Activated CD4-positive, alpha-beta T cell treated with anti-CD3 and anti-CD28 coated beads, Interleukin-2, amount 10 ng/mL, durations not matched to agents 24 days and 14 days (primary cell): ENCODE measurements around the gene RBMS3. TPM values are rescaled to one million over a fixed set of nuclear protein-coding genes. Genes with fewer than 3 reads are reported as not detected.
A peak's percentile ranks its signal among the peaks of the same experiment; 100 is the strongest.

Experiments used
- DNase-seq: peaks from one replicate; pipeline ENCODE4 v3.0.0; 2022
- H3K27ac Mint-ChIP-seq: one replicate; pipeline ENCODE4 v1.8.0; 2022; ENCODE audit warnings: mild to moderate bottlenecking, mixed read lengths
- H3K27me3 Mint-ChIP-seq: one replicate; pipeline ENCODE4 v1.8.0; 2022; ENCODE audit warnings: mixed read lengths
- H3K36me3 Mint-ChIP-seq: one replicate; pipeline ENCODE4 v1.8.0; 2022; ENCODE audit warnings: low read depth, mild to moderate bottlenecking, mixed read lengths
- H3K4me1 Mint-ChIP-seq: one replicate; pipeline ENCODE4 v1.8.0; 2021; ENCODE audit warnings: mixed read lengths
- H3K4me3 Mint-ChIP-seq: one replicate; pipeline ENCODE4 v1.8.0; 2022; ENCODE audit warnings: mild to moderate bottlenecking, moderate library complexity, mixed read lengths
- H3K9me3 Mint-ChIP-seq: one replicate; pipeline ENCODE4 v1.8.0; 2021; ENCODE audit warnings: mixed read lengths
- intact Hi-C: fragments of 100-400 bp; cut with micrococcal nuclease; formaldehyde crosslinking; loops from one replicate; pipeline ENCODE4 v1.15.1; 2023
- total RNA-seq: library from RNA; stranded (reverse); gene quantifications from 2 replicates; pipeline ENCODE4 v1.2.3, GENCODE V29; 2022

The RBMS3 gene
- total RNA-seq, 1 donor from 2014 or later = 4.3 TPM

- H3K36me3 Mint-ChIP-seq = no peaks in the 10 kb centered on the region
- H3K27me3 Mint-ChIP-seq = no peaks in the 10 kb centered on the region
- H3K4me1 Mint-ChIP-seq = peaks cover 7% of the 10 kb centered on the region
- H3K9me3 Mint-ChIP-seq = no peaks in the 10 kb centered on the region
- no peak overlapping the region for H3K4me3 Mint-ChIP-seq
- H3K27ac Mint-ChIP-seq = no peak overlapping the region
- no peak for DNase-seq
- intact Hi-C loops = no loop called here
These were observed 19.8 kb upstream of the RBMS3 start for GRCh38 chr3:29261119-29261518.

GRCh38 chr3:29263476-29263875 is 17.4 kb upstream of the RBMS3 start:
- Mint-ChIP-seq H3K4me1 (peaks cover 2% of the 10 kb centered on the region), H3K9me3 (no peaks in the 10 kb centered on the region), H3K36me3 (no peaks in the 10 kb centered on the region), H3K4me3 (no peak overlapping the region), H3K27ac (no peak overlapping the region), H3K27me3 (no peaks in the 10 kb centered on the region)
- DNase-seq = no peak
- intact Hi-C loops = no loop called here

- no peak for DNase-seq
- Mint-ChIP-seq H3K4me1 (no peaks in the 10 kb centered on the region), H3K9me3 (no peaks in the 10 kb centered on the region), H3K36me3 (no peaks in the 10 kb centered on the region), H3K27ac (no peak overlapping the region), H3K4me3 (no peak overlapping the region), H3K27me3 (no peaks in the 10 kb centered on the region)
- intact Hi-C loops = no loop called here
These were observed 15.3 kb upstream of the RBMS3 start for GRCh38 chr3:29265509-29266072.

GRCh38 chr3:29267226-29267625 is 13.6 kb upstream of the RBMS3 start:
- Mint-ChIP-seq H3K27ac (no peak overlapping the region), H3K4me3 (no peak overlapping the region), H3K9me3 (no peaks in the 10 kb centered on the region), H3K36me3 (no peaks in the 10 kb centered on the region), H3K4me1 (no peaks in the 10 kb centered on the region), H3K27me3 (no peaks in the 10 kb centered on the region)
- intact Hi-C loops = no loop called here
- no peak for DNase-seq

GRCh38 chr3:29268651-29269050 is 12.2 kb upstream of the RBMS3 start:
- no peak for DNase-seq
- Mint-ChIP-seq H3K9me3 (peaks cover 3% of the 10 kb centered on the region), H3K36me3 (no peaks in the 10 kb centered on the region), H3K4me3 (no peak overlapping the region), H3K27me3 (no peaks in the 10 kb centered on the region), H3K4me1 (no peaks in the 10 kb centered on the region), H3K27ac (no peak overlapping the region)
- intact Hi-C loops = no loop called here

GRCh38 chr3:29270752-29271151 is 10.1 kb upstream of the RBMS3 start:
- Mint-ChIP-seq H3K36me3 (no peaks in the 10 kb centered on the region), H3K4me1 (peaks cover 6% of the 10 kb centered on the region), H3K27ac (no peak overlapping the region), H3K27me3 (no peaks in the 10 kb centered on the region), H3K9me3 (peaks cover 5% of the 10 kb centered on the region), H3K4me3 (no peak overlapping the region)
- DNase-seq = no peak
- intact Hi-C loops = no loop called here

- no peak overlapping the region for H3K4me3 Mint-ChIP-seq
- H3K4me1 Mint-ChIP-seq = peaks cover 6% of the 10 kb centered on the region
These were observed 9.4 kb upstream of the RBMS3 start for GRCh38 chr3:29271475-29271874.

GRCh38 chr3:29274667-29275066 is 6.2 kb upstream of the RBMS3 start:
- intact Hi-C loops = no loop called here
- Mint-ChIP-seq H3K9me3 (peaks cover 5% of the 10 kb centered on the region), H3K27ac (peak overlapping the region; percentile 61), H3K4me3 (peak overlapping the region; percentile 3), H3K27me3 (no peaks in the 10 kb centered on the region), H3K36me3 (no peaks in the 10 kb centered on the region), H3K4me1 (peaks cover 6% of the 10 kb centered on the region)
- no peak for DNase-seq

More at GRCh38 chr3:29271475-29271874, 9.4 kb upstream of the RBMS3 start:
- DNase-seq = no peak
- no peak overlapping the region for H3K27ac Mint-ChIP-seq
- no peaks in the 10 kb centered on the region for H3K36me3 Mint-ChIP-seq
- intact Hi-C loops = no loop called here
- H3K27me3 Mint-ChIP-seq = no peaks in the 10 kb centered on the region
- peaks cover 5% of the 10 kb centered on the region for H3K9me3 Mint-ChIP-seq

- Mint-ChIP-seq H3K4me3 (no peak overlapping the region), H3K36me3 (no peaks in the 10 kb centered on the region)
- intact Hi-C loops = no loop called here
These were observed 5.6 kb upstream of the RBMS3 start for GRCh38 chr3:29275309-29275708.

GRCh38 chr3:29277249-29277648 is 3.6 kb upstream of the RBMS3 start:
- Mint-ChIP-seq H3K4me1 (peaks cover 19% of the 10 kb centered on the region), H3K9me3 (peaks cover 5% of the 10 kb centered on the region), H3K4me3 (no peak overlapping the region), H3K36me3 (no peaks in the 10 kb centered on the region), H3K27me3 (peaks cover 5% of the 10 kb centered on the region), H3K27ac (no peak overlapping the region)
- intact Hi-C loops = no loop called here
- no peak for DNase-seq

More at GRCh38 chr3:29275309-29275708, 5.6 kb upstream of the RBMS3 start:
- DNase-seq = no peak
- peaks cover 6% of the 10 kb centered on the region for H3K4me1 Mint-ChIP-seq
- no peak overlapping the region for H3K27ac Mint-ChIP-seq
- peaks cover 5% of the 10 kb centered on the region for H3K9me3 Mint-ChIP-seq
- H3K27me3 Mint-ChIP-seq = peaks cover 2% of the 10 kb centered on the region

GRCh38 chr3:29279286-29279685 is 1.6 kb upstream of the RBMS3 start:
- no peak for DNase-seq
- Mint-ChIP-seq H3K4me1 (peaks cover 32% of the 10 kb centered on the region), H3K27ac (no peak overlapping the region), H3K27me3 (peaks cover 5% of the 10 kb centered on the region), H3K36me3 (no peaks in the 10 kb centered on the region), H3K4me3 (no peak overlapping the region), H3K9me3 (no peaks in the 10 kb centered on the region)
- intact Hi-C loops = no loop called here

- H3K4me3 Mint-ChIP-seq = no peak overlapping the region
These were observed 1.1 kb upstream of the RBMS3 start for GRCh38 chr3:29279806-29280205.

GRCh38 chr3:29281094-29281343 is 148 bp downstream of the RBMS3 start:
- Mint-ChIP-seq H3K27me3 (peaks cover 5% of the 10 kb centered on the region), H3K4me3 (peak overlapping the region; percentile 85), H3K27ac (peak overlapping the region; percentile 78), H3K4me1 (peaks cover 31% of the 10 kb centered on the region), H3K36me3 (no peaks in the 10 kb centered on the region), H3K9me3 (no peaks in the 10 kb centered on the region)
- no peak for DNase-seq
- intact Hi-C loops = loop anchor here (5.0 kb wide), 3 partner anchors 189 to 439 kb away; no protein-coding TSS in a partner anchor

More at GRCh38 chr3:29279806-29280205, 1.1 kb upstream of the RBMS3 start:
- no peak for DNase-seq
- Mint-ChIP-seq H3K9me3 (no peaks in the 10 kb centered on the region), H3K4me1 (peaks cover 28% of the 10 kb centered on the region), H3K36me3 (no peaks in the 10 kb centered on the region), H3K27me3 (peaks cover 5% of the 10 kb centered on the region), H3K27ac (no peak overlapping the region)
- intact Hi-C loops = loop anchor here (5.0 kb wide), 3 partner anchors 188 to 438 kb away; no protein-coding TSS in a partner anchor

- peak overlapping the region; percentile 85 for H3K4me3 Mint-ChIP-seq
- peaks cover 31% of the 10 kb centered on the region for H3K4me1 Mint-ChIP-seq
- no peaks in the 10 kb centered on the region for H3K36me3 Mint-ChIP-seq
- H3K27ac Mint-ChIP-seq = peak overlapping the region; percentile 78
- no peaks in the 10 kb centered on the region for H3K9me3 Mint-ChIP-seq
- DNase-seq = peak; percentile 63
- H3K27me3 Mint-ChIP-seq = peaks cover 5% of the 10 kb centered on the region
- intact Hi-C loops = loop anchor here (1.0 to 5.0 kb wide), 8 partner anchors 25 to 439 kb away; no protein-coding TSS in a partner anchor
These were observed 722 bp downstream of the RBMS3 start for GRCh38 chr3:29281344-29282241.
